HepG2 (cell line): Measurements from ENCODE around the gene CARMIL1. TPM values are rescaled to one million over a fixed set of nuclear protein-coding genes. Genes with fewer than 3 reads are reported as not detected.

ENCODE experiments used
- ATAC-seq: fragments of 200-7000 bp; cut with Tn5 transposase; 3 replicates; pipeline ENCODE4 v1.9.1; 2020; ENCODE audit warnings: mild to moderate bottlenecking, moderate library complexity
- BruUV-seq: library from RNA; stranded (reverse); fragments of 400-500 nt; replicated peaks from 2 replicates; lab custom pipeline; 2021; lab: Mats Ljungman, UMichigan
- CTCF ChIA-PET: fragments of 300-600 bp; formaldehyde crosslinking; extraction: SDS; loops from one replicate; lab custom pipeline; 2021; ENCODE audit warnings: low total read pairs, inconsistent platforms, low intra/inter-chr PET ratio; lab: Yijun Ruan, JAX
- POLR2A ChIA-PET: fragments of 350-600 bp; sonication (Branson Sonifier 250); formaldehyde crosslinking; loops from one replicate; lab custom pipeline; 2020; ENCODE audit warnings: antibody characterized with exemption, inconsistent platforms; lab: Yijun Ruan, JAX
- DNase-seq: peaks from one replicate; pipeline ENCODE4 v3.0.0-alpha.2; 2015; ENCODE audit warnings: low spot score
- FAIRE-seq: peaks from 3 replicates; lab custom pipeline; 2011; peaks lifted over from hg19 to GRCh38; lab: Jason Lieb, UNC
- H2AFZ ChIP-seq: one replicate; pipeline ENCODE4 v1.6.1; 2011; ENCODE audit warnings: low read length, inconsistent platforms
- H3K27ac ChIP-seq: fragments of 300-600 bp; 3 replicates; pipeline ENCODE4 v1.8.0; 2011; ENCODE audit warnings: mixed run types, mild to moderate bottlenecking, mixed read lengths, low read length, inconsistent platforms; ENCODE audit not compliant: insufficient read depth; ENCODE audit errors: extremely low read length
- H3K27me3 ChIP-seq, 2 experiments: fragments of 200-600 bp in 1 of 2; 2 replicates in 1 of 2; 3 replicates in 1 of 2; pipeline versions ENCODE4 v1.6.0 to v1.8.0; 2011; ENCODE audit warnings: low read length in 2 of 2, mild to moderate bottlenecking in 2 of 2, moderate library complexity in 2 of 2, inconsistent platforms in 1 of 2; ENCODE audit not compliant: insufficient read depth in 2 of 2, control insufficient read depth in 1 of 2
- H3K36me3 ChIP-seq, 2 experiments: fragments of 200-600 bp in 1 of 2; replicated peaks in 1 of 2; 2 replicates in 1 of 2; 3 replicates in 1 of 2; pipeline versions ENCODE4 v1.5.1 to v1.8.0; 2011; ENCODE audit warnings: low read length in 2 of 2, inconsistent platforms in 1 of 2; ENCODE audit not compliant: insufficient read depth in 2 of 2, control insufficient read depth in 1 of 2
- H3K4me1 ChIP-seq: 2 replicates; pipeline ENCODE4 v1.5.1; 2012; ENCODE audit warnings: low read length, inconsistent platforms; ENCODE audit not compliant: insufficient read depth
- H3K4me2 ChIP-seq: 2 replicates; pipeline ENCODE4 v1.6.0; 2011; ENCODE audit warnings: low read depth, low read length, inconsistent platforms
- H3K4me3 ChIP-seq, 3 experiments: fragments of 200-600 bp in 1 of 3; sonication (generic), shearing (Covaris generic) in 1 of 3; replicated peaks in 1 of 3; 2 replicates each; pipeline ENCODE4 v1.5.1; 2011 to 2016; ENCODE audit warnings: low read length in 3 of 3, inconsistent platforms in 2 of 3, low read depth in 2 of 3, mild to moderate bottlenecking in 2 of 3, control low read depth in 1 of 3, mixed read lengths in 1 of 3; ENCODE audit not compliant: insufficient read depth in 1 of 3
- H3K79me2 ChIP-seq: one replicate; pipeline ENCODE4 v1.6.1; 2011; ENCODE audit warnings: low read length, inconsistent platforms; ENCODE audit not compliant: insufficient read depth
- H3K9ac ChIP-seq: 2 replicates; pipeline ENCODE4 v1.6.0; 2011; ENCODE audit warnings: mild to moderate bottlenecking, low read depth, low read length, inconsistent platforms; ENCODE audit not compliant: insufficient read depth
- H3K9me3 ChIP-seq: 2 replicates; pipeline ENCODE4 v1.5.1; 2012; ENCODE audit warnings: mild to moderate bottlenecking, low read length
- H4K20me1 ChIP-seq: 2 replicates; pipeline ENCODE4 v1.6.0; 2011; ENCODE audit warnings: inconsistent platforms, mild to moderate bottlenecking, low read length, moderate library complexity; ENCODE audit not compliant: insufficient read depth
- BCL3 ChIP-seq: sonication (generic); formaldehyde crosslinking; IDR thresholded peaks from 2 replicates; pipeline ENCODE4 v1.5.1; 2020; ENCODE audit warnings: mild to moderate bottlenecking, missing genetic modification reagents, moderate library complexity
- DMAP1 ChIP-seq: IDR thresholded peaks from 2 replicates; pipeline ENCODE4 v1.6.1; 2016
- DR1 ChIP-seq: sonication (generic); formaldehyde crosslinking; IDR thresholded peaks from 2 replicates; pipeline ENCODE4 v1.8.0; 2021; ENCODE audit warnings: mild to moderate bottlenecking, missing genetic modification reagents, inconsistent platforms
- PPARG ChIP-seq: conservative IDR thresholded peaks from 2 replicates; pipeline ENCODE4 v1.6.1; 2016; ENCODE audit warnings: missing biosample characterization, missing genetic modification reagents
- SMARCE1 ChIP-seq: fragments of 450-650 bp; IDR thresholded peaks from 2 replicates; pipeline ENCODE4 v1.6.1; 2017; ENCODE audit warnings: borderline replicate concordance
- THYN1 ChIP-seq: sonication (generic); formaldehyde crosslinking; IDR thresholded peaks from 2 replicates; pipeline ENCODE4 v1.8.1; 2023; ENCODE audit warnings: low read depth, mild to moderate bottlenecking, moderate library complexity, missing genetic modification reagents, borderline replicate concordance
- ZNF101 ChIP-seq: sonication (generic); formaldehyde crosslinking; IDR thresholded peaks from 2 replicates; pipeline ENCODE4 v1.4.0; 2020; ENCODE audit warnings: mild to moderate bottlenecking, low read depth, missing genetic modification reagents, borderline replicate concordance
- ZNF136 ChIP-seq: sonication (generic); formaldehyde crosslinking; IDR thresholded peaks from 2 replicates; pipeline ENCODE4 v1.8.1; 2022; ENCODE audit warnings: low read depth, mild to moderate bottlenecking, moderate library complexity, missing genetic modification reagents
- ZNF275 ChIP-seq: sonication (generic); formaldehyde crosslinking; IDR thresholded peaks from 2 replicates; pipeline ENCODE4 v1.8.0; 2022; ENCODE audit warnings: missing genetic modification reagents, mild to moderate bottlenecking, inconsistent platforms, borderline replicate concordance
- ZNF367 ChIP-seq: sonication (generic); formaldehyde crosslinking; IDR thresholded peaks from 2 replicates; pipeline ENCODE4 v1.4.0; 2020; ENCODE audit warnings: missing genetic modification reagents, borderline replicate concordance
- ZNF576 ChIP-seq: sonication (generic); formaldehyde crosslinking; IDR thresholded peaks from 2 replicates; pipeline ENCODE4 v1.4.0; 2020; ENCODE audit warnings: mild to moderate bottlenecking, missing genetic modification reagents
- ZNF646 ChIP-seq: sonication (generic); formaldehyde crosslinking; IDR thresholded peaks from 2 replicates; pipeline ENCODE4 v1.9.0; 2021; ENCODE audit warnings: mild to moderate bottlenecking, missing genetic modification reagents
- ZNF737 ChIP-seq: sonication (generic); formaldehyde crosslinking; IDR thresholded peaks from 2 replicates; pipeline ENCODE4 v1.5.0; 2020; ENCODE audit warnings: missing genetic modification reagents, mild to moderate bottlenecking, borderline replicate concordance
- in situ Hi-C: cut with HindIII; loops from 2 replicates; pipeline ENCODE4 v1.10.0; 2017; ENCODE audit warnings: low pct_unique_long_range_greater_than_20kb; ENCODE audit not compliant: extremely low pct_ligation_motif_present
- intact Hi-C: fragments of 100-400 bp; cut with micrococcal nuclease; formaldehyde crosslinking; loops from one replicate; pipeline ENCODE4 v1.10.0; 2022; ENCODE audit not compliant: unreplicated experiment
- polyA plus RNA-seq, 8 experiments: library from polyadenylated mRNA; depleted of rRNA in 3 of 8; stranded (reverse) in 7 of 8; unstranded in 1 of 8; fragments of >200 nt; fragmentation: Illumina TruSeq in 4 of 8; extraction: Trizol in 4 of 8; gene quantifications; 2 replicates each; pipeline versions ENCODE4 v1.2.1 to v1.2.3, GENCODE V29; 2011 to 2016; ENCODE audit warnings: low read depth in 4 of 8, missing spikeins in 1 of 8, mixed read lengths in 1 of 8; ENCODE audit not compliant: insufficient read depth in 1 of 8
- total RNA-seq, 5 experiments: library from RNA; depleted of rRNA; stranded (reverse); fragments of >200 nt; fragmentation: Illumina TruSeq; extraction: Trizol; gene quantifications; 2 replicates each; pipeline ENCODE4 v1.2.3, GENCODE V29; 2016; ENCODE audit warnings: low read depth in 1 of 5
- TF ChIP-seq, protein P1 (sequence below): sonication (generic); formaldehyde crosslinking; IDR thresholded peaks from 2 replicates; pipeline ENCODE4 v1.4.0; 2020; ENCODE audit warnings: missing genetic modification reagents
- TF ChIP-seq, protein P2 (sequence below): sonication (generic); formaldehyde crosslinking; IDR thresholded peaks from 2 replicates; pipeline ENCODE4 v1.5.0; 2020; ENCODE audit warnings: missing genetic modification reagents

Gene CARMIL1
- total and polyA plus RNA-seq, 2 of the 13 experiments (the other 11 are each of a cell fraction or from before 2014, with no cell fraction given), result 1.8 to 2.6 TPM

GRCh38 chr6:25519856-25520255 lies 240.7 kb downstream of the CARMIL1 start:
- no peaks in the 10 kb centered on the region for H3K4me1 ChIP-seq
- BruUV-seq, result no TSS peak
- no peak for FAIRE-seq
- H3K9ac ChIP-seq, result no peak overlapping the region
- H3K79me2 ChIP-seq, result no peaks in the 10 kb centered on the region
- in situ Hi-C loops, result no loop called here
- no peaks in the 10 kb centered on the region for H3K36me3 ChIP-seq
- ATAC-seq, result no peak
- no peaks in the 10 kb centered on the region for H3K27me3 ChIP-seq
- no peak overlapping the region for H3K27ac ChIP-seq
- no peak overlapping the region for H3K4me3 ChIP-seq
- H3K4me2 ChIP-seq, result no peak overlapping the region
- no peak overlapping the region for H2AFZ ChIP-seq
- H3K9me3 ChIP-seq, result no peaks in the 10 kb centered on the region
- no peaks in the 10 kb centered on the region for H4K20me1 ChIP-seq
- intact Hi-C loops, result no loop called here
- ChIA-PET CTCF (no interaction called here), POLR2A (no interaction called here)
- no peak for DNase-seq
- no peak for TF ChIP-seq BCL3 (CRISPR knock-in tag)
- TF ChIP-seq SMARCE1, result no peak
- TF ChIP-seq ZNF737 (CRISPR knock-in tag), result no peak
- no peak for TF ChIP-seq ZNF136 (CRISPR knock-in tag)
- TF ChIP-seq ZNF367 (CRISPR knock-in tag), result no peak
- no peak for TF ChIP-seq ZNF576 (CRISPR knock-in tag)
- no peak for TF ChIP-seq ZNF646 (CRISPR knock-in tag)
- TF ChIP-seq DR1 (CRISPR knock-in tag), result no peak
- TF ChIP-seq ZNF101 (CRISPR knock-in tag), result no peak
- TF ChIP-seq ZNF275 (CRISPR knock-in tag), result no peak
- no peak for TF ChIP-seq THYN1
- TF ChIP-seq, protein P1, sequence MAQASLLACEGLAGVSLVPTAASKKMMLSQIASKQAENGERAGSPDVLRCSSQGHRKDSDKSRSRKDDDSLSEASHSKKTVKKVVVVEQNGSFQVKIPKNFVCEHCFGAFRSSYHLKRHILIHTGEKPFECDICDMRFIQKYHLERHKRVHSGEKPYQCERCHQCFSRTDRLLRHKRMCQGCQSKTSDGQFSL (CRISPR knock-in tag), result no peak
- no peak for TF ChIP-seq DMAP1 (CRISPR knock-in tag)
- TF ChIP-seq, protein P2, sequence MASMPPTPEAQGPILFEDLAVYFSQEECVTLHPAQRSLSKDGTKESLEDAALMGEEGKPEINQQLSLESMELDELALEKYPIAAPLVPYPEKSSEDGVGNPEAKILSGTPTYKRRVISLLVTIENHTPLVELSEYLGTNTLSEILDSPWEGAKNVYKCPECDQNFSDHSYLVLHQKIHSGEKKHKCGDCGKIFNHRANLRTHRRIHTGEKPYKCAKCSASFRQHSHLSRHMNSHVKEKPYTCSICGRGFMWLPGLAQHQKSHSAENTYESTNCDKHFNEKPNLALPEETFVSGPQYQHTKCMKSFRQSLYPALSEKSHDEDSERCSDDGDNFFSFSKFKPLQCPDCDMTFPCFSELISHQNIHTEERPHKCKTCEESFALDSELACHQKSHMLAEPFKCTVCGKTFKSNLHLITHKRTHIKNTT (CRISPR knock-in tag), result no peak
- TF ChIP-seq PPARG (CRISPR knock-in tag), result no peak
